ENCODE results near the gene GPR160.
"Not testable (repeated sequence)": the region's sequence is repeated elsewhere in the genome, so short reads cannot be mapped to it uniquely, and the experiment has no call there.

The GPR160 gene, protein sequence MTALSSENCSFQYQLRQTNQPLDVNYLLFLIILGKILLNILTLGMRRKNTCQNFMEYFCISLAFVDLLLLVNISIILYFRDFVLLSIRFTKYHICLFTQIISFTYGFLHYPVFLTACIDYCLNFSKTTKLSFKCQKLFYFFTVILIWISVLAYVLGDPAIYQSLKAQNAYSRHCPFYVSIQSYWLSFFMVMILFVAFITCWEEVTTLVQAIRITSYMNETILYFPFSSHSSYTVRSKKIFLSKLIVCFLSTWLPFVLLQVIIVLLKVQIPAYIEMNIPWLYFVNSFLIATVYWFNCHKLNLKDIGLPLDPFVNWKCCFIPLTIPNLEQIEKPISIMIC

DNA sequence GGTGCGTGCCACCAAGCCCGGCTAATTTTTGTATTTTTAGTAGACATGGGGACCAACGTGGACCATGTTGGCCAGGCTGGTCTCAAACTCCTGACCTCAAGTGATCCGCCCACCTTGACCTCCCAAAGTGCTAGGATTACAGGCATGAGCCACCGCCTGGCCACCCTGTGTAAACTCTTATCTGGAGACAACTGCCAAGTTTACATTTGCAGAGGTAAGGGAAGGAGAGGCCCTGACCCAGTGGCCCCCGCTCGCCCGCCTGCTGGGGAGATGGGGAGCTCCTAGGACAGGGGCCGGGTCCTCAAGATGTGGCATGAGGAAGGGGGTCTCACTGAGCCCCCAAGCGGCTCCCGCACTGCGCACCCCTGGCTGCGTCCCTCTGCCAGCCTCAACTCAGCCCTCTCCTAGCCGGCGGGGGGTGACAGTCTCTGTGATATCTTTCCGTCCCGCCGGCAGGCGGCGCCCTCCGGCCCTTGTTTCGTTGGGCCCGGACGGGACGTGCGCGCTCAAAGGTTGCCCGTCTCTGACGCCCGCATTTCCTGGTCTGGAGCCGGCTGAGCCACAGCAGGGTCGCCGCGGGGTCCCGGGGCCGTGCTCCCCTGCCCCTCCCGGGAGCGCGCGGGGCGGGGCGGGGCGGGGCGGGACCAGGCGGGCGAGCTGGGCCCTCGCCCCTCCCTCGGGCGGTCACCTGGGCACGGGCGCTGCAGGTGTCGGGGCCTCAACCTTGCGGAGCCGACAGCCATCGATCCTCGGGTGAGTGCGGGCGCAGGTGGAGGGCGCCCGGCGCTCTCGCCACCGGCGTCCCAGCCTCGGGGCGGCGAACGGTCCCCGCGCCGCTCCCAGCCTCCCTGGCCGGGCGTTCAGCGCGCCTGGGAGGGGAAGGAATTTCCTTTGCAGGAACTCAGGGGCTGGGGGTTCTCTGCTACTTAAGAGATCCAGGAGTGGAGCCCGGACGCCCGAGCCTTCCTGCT, at the start of gene GPR160:
GPR160 (plus strand) TSS at position 533 of the 971 bp plus-strand sequence. CDS start 45,978 bp downstream, outside the sequence.
- in situ Hi-C loops (cut with MboI; ENCODE audit: low sequenced_read_pairs), result loop anchor here (25.0 kb wide), 1 partner anchor 175 kb away; the partner anchor contains the start of gene LRRC31

DNA sequence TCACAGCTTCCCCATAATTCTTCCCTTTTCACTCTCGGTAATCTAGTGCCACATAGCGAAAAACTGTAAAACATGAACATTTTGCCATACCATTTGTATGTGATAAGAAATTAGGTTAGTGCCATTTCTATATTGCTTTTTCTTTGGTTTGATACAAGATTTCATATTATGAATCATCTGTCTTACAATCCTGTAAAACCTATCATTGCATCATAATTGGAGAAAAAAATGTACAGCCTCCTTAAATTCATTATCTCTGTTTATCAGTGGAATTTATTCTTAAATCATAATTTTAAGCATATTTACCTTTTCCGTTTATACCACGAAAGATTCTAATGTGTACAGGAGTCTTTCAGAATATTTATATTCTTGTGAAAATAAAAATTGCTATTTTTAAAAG, 47.4 kb upstream of the GPR160 start:
- in situ Hi-C loops (cut with MboI; ENCODE audit: low sequenced_read_pairs), result no loop called here

DNA sequence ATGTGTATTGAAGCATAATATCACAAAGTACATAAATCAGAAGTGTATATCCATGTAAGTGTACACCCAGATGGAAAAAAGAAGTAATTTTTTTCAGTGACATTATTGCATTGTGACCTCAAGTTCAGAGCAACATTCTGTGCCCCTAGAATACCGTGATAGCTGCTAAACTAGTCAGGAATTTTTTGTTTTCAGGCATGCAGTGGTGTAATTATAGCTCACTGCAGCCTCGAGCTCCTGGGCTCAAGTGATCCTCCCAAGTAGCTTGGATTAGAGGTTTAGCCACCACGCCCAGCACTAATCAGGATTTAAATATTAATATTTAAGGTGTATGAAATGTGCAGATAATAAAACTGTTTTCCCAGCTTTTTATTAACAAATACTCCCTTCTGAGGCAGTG, 45.6 kb upstream of the GPR160 start:
- in situ Hi-C loops (cut with MboI; ENCODE audit: low sequenced_read_pairs), result no loop called here

DNA sequence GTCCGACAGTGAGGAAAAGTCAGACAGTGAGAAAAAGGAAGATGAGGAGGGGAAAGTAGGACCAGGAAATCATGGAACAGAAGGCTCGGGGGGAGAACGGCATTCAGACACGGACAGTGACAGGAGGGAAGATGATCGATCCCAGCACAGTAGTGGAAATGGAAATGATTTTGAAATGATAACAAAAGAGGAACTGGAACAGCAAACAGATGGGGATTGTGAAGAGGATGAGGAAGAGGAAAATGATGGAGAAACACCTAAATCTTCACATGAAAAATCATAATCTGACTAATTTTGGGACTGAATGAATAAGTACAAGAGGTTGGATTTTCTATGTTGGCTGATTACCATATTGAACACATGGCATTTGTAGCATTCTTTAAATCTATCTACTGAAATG, 45.0 kb upstream of the GPR160 start:
- in situ Hi-C loops (cut with MboI; ENCODE audit: low sequenced_read_pairs), result no loop called here

DNA sequence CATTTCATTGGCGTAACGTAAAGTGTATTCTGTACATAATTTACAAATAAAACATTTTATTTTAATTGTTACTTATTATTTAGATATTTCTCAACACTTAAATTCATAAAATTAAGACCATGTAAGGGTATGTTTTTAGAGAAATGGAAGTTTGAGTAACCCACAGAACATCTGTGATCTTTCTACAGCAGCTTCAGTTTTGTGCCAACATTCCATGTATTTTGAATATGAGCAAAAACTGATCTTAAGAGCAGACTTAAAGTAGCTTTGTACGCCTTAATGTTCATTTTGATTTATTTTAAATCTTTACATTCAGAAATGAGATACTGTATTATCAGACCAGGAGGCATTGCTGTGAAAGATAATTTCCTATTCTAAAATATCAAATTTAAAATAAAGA, 44.0 kb upstream of the GPR160 start:
- in situ Hi-C loops (cut with MboI; ENCODE audit: low sequenced_read_pairs), result no loop called here

DNA sequence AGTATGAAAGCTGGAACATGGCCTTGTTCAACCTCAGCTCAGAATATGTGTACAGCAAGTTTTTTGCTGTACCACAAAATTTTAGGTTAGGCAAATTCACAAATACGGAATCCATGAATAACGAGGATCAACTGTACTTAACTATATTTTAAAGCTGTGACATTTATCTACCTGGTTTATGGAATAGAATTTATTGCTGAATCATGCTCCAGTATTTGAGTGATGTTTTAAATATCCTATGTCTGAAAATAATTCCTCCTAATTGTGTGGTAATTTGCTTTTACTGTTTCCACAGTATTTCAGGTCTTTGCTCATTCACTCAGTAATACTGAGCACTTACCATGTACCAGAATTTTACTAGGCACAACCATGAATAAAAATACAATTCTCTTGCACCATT, 41.7 kb upstream of the GPR160 start:
- in situ Hi-C loops (cut with MboI; ENCODE audit: low sequenced_read_pairs), result no loop called here

DNA sequence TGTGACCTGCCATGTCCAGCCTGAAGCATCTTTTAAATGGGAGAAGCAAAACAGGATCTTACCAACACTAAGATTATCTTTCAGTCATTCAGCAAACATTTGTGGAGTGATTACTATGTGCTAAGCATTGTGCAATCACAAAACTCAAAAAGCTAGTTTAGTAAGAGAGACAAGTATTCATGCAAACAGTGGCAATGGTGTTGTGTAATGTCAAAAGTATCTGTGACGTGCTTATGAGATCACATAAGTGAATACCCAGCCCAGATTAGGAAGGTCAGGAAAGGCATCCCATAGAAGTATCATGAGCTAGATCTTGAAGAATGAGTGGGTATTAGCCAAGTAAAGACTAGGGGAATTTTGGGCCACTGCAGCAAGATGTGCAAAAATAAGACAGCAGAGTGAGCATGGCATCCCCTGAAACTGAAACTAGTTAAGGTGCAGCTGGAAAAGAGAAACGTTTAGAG, 39.1 kb upstream of the GPR160 start:
- in situ Hi-C loops (cut with MboI; ENCODE audit: low sequenced_read_pairs), result no loop called here

DNA sequence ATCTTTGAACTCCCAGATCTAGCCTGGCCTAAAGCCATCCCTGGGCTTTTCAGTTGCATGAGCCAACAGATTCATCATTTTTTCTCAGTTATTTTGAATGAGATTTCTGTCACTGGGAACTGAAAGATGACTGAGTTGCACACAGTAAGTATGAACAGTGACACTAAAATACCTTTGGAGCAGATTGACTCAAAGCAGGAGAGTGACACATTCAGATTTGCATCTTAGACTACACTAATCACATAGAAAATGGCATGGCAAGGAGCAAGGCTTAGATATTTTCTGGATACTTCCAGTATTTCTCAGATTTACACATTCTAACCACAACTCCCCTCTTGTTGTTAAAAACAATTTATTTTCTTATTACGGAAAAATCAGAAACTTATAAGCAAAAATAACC, 38.4 kb upstream of the GPR160 start:
- in situ Hi-C loops (cut with MboI; ENCODE audit: low sequenced_read_pairs), result no loop called here

DNA sequence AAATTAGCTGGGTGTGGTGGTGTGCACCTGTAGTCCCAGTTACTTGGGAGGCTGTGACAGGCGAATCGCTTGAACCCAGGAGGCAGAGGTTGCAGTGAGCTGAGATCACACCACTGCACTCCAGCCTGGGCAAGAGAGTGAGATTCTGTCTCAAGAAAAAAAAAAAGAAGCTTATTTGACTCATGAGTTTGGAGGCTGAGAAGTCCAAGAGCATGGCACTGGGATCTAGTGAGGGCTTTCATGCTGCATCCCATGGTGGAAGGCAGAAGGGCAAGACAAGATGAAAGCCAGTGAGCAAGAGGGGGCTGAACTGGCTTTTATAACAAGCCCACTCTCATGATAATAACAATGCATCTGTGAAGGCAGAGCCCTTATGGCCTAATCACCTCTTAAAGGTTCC, 37.7 kb upstream of the GPR160 start:
- in situ Hi-C loops (cut with MboI; ENCODE audit: low sequenced_read_pairs), result no loop called here

DNA sequence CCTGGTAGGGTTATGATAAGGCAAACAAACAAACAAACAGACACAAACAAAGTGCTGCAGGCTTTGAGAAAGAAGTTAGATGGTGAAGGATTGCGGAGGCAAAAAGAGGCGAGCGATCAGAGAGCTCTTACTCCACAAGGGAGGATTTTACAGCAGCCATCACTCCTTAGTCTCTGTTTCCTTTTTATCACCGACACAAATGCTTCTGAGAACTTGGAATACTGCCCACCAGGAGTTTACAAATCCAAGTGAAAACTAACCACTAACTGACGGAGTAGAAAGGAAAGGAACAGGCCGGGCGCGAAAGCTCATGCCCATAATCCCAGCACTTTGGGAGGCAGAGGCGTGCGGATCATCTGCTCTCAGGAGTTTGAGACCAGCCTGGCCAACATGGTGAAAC, 35.6 kb upstream of the GPR160 start:
- in situ Hi-C loops (cut with MboI; ENCODE audit: low sequenced_read_pairs), result no loop called here

DNA sequence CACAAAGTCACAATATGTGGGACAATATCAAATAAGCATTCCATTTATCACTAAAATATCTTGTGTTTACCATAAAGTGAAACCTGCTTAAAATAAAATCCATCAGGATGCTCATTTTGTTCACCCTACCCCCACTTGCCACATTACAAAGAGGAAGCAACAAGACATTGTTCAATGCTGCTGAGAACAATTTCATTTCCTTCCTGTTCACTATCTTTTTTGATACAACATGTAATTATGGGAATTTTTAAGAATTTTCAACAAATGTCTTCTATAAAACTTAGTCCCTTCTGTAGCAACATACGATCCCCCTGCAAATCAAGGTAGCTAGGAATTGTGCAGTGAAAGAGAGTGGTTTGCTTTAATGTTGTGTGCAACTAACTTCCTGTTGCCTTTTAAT, 34.9 kb upstream of the GPR160 start:
- in situ Hi-C loops (cut with MboI; ENCODE audit: low sequenced_read_pairs), result no loop called here

DNA sequence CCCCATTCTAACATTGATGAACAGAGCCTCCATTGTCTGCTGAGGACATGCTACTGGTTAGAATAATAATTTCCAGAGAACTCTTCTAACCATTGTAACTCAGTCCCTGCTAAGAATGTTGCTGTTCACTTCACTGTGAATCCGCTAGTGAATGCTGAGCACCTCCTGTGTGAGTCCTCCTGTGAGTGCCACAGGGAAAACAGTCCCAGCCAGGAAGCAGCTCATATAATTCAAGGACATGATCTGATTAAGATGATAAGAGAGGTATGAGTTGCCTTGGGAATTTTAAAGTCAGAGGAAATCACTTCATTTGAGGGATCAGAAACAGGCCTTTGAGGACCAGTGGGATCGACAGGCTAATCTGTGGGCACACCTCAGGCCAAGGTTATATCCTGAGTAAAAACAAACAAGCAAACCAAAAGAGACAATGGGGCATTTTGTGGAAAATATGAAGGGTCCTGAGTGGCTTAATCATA, 33.9 kb upstream of the GPR160 start:
- in situ Hi-C loops (cut with MboI; ENCODE audit: low sequenced_read_pairs), result no loop called here

DNA sequence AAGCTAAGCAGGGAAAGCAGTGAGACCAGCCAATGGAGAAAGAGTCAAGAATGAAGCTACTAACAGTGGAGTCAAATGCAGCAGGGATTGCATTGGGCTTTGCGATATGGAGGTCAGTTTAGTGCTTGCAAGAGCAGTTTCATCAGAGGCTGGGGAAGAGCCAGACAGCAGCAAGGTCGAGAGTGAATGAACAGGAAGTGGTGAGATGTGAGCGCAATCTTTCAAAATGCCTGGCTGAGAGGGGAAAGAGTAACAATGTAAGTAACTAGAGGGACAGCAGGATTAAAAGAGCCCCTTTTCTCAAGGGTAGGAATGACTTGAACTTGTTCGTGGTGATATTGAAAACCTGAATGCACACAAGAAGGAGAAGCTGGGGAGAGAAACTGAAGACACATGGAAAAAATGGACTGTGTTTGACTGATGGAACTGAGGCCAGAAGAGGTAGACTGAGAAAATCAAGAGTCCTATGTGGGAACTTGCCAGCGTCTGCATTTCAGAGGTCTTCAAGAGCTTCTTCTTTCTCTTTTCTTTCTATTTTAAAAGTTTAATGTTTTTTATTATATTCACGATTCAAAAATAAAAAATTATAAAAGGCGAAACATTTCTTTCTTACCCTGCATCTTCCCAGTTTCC, 30.6 kb upstream of the GPR160 start:
- in situ Hi-C loops (cut with MboI; ENCODE audit: low sequenced_read_pairs), result no loop called here

DNA sequence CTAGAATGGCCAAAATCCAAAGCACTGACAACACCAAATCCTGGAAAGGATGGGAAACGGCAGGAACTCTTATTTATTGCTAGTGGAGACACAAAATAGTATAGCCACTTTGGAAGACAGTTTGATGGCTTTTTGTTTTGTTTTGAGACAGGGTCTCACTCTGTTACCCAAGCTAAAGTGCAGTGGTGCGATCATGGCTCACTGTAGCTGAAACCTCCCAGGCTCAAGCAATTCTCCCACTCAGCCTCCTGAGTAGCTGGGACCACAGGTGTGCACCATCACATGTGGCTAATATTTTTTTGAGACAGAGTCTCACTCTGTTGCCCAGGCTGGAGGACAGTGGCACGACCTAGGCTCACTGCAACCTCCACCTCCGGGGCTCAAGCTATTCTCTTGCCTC, 27.3 kb upstream of the GPR160 start:
- in situ Hi-C loops (cut with MboI; ENCODE audit: low sequenced_read_pairs), result no loop called here

DNA sequence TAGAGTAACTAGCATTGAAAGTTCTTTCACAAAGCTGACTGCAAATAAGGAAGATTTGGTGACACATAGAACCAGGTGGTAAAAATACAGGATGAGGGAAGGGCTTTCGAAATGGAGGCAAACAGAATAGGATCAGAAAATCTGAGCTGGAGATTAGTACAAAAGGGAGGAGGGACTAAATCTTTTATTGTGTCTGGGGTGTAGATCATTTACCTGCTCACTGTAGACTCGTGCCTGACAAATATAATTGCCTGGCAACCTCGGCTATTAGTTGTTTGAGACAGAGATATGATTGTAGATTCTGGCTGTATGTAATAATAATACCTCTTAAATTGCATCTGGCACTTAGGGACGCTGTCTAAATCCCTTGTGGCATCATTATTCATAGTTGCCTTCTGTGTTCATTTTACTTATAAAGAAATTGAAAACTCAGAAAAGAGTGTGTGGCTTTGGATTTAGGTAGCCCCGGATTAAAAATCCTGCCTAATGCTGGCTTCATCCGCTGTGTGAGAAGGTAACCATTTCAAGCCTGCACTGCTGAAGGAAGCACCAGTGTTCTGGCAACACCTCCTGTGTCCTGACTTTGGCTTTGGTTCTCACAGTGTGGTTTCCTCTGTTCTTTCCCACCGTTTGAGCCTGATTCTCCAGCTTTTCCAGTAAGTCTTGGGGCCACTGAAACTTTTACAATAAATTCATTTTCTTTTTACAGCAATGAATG, 25.0 kb upstream of the GPR160 start:
- in situ Hi-C loops (cut with MboI; ENCODE audit: low sequenced_read_pairs), result no loop called here

DNA sequence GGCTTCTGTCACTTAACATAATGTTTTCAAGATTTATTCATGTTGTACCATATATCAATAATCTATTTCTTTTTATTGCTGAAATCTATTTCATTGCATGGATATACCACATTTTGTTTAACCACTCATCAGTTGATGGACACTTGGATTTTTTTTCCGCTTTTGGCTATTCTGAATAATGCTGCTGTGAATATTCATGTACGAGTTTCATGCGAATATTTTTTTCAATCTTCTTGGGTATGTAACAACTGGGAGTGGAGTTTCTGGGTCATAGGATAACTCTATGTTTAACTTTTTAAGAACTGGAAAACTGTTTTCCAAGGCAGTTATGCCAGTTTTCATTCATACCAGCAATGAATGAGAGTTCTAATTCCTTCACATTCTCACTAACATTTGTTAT, 21.7 kb upstream of the GPR160 start:
- in situ Hi-C loops (cut with MboI; ENCODE audit: low sequenced_read_pairs), result no loop called here

DNA sequence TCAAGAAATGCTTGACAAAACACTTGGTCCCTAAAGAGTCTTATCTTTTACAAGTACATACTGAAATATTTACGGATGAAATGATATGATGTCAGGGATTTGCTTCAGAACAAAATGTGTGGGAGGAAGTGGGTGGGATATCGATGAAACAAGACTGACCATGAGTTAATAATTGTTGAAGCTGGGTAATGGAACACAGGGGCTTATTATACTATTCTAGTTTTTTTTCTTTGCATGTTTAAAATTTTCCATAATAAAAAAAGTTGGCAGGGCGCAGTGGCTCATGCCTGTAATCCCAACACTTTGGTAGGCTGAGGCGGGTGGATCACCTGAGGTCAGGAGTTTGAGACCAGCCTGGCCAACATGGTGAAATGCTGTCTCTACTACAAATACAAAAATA, 18.5 kb upstream of the GPR160 start:
- in situ Hi-C loops (cut with MboI; ENCODE audit: low sequenced_read_pairs), result not testable (repeated sequence)

DNA sequence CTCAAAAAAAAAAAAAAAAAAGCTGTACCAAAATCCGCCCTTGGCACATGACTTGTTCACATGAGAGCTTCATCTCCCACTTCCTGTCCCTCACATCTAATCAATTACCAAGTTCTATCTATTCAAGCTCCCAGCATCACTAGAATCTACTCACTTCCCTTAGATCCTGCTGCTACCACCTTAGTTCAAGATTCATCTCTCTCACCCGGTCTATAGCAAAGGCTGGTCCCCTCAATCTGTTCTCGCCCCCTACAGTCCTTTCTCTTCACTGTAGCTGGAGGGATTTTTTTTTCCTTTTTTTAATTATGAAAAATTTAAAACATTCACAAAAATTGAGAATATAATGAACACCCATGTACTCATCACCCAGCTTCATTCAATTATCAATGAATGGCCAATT, 16.7 kb upstream of the GPR160 start:
- in situ Hi-C loops (cut with MboI; ENCODE audit: low sequenced_read_pairs), result no loop called here

DNA sequence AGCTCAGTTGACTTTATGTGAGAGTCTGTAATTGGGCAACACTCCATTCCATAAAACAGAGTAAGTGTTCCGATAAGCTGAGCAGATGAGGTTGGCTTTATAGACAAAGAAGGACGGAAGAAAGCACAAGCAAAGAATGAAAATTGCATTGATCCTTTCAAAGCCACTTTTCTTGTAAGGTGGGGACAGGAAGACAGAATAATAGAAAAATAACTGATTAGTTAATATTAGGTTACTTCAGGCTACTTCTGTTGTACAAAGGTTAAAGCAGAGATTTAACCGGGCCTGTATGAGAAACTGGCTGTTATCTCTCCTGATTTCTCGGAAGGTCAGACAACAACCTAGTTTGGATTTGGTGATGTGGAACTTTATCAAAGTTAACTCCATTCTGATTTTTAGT, 15.5 kb upstream of the GPR160 start:
- in situ Hi-C loops (cut with MboI; ENCODE audit: low sequenced_read_pairs), result no loop called here

DNA sequence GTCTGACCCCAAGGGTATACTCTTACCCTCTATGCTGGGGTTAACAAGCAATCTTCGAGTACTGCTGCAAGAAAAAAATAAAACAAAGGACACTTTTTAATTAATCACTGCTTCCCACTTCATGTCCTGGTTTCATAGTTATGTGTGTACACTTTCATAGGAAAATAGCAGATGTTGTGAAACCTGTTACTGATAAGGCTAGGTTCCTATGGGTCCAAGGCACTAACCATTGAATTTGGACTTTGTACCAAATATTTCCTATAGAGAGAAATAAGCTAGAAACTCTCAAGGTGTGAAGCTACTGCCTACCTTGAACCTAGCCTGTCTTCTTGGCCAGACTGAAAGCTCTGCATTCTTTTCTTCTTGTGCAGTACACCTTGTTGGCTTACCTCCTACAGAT, 14.6 kb upstream of the GPR160 start:
- in situ Hi-C loops (cut with MboI; ENCODE audit: low sequenced_read_pairs), result no loop called here

DNA sequence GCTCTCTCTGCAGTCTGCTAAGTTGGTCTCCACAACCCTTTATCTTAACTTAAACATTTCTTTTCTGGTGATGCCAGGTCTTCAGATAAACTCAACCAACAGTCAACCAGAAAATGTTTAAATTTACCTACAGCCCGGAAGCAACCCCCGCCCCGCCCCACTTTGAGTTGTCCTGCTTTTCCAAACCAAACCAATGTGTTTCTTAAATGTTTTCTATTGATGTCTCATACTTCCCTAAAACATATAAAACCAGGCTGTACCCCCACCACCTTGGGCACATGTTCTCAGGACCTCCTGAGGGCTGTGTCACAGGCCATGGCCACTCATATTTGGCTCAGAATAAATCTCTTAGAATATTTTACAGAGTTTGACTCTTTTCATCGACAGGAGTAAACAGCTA, 13.2 kb upstream of the GPR160 start:
- in situ Hi-C loops (cut with MboI; ENCODE audit: low sequenced_read_pairs), result no loop called here
